HepG2 (cell line): Measurements from ENCODE around the gene TOB2. TPM values are rescaled to one million over a fixed set of nuclear protein-coding genes. Genes with fewer than 3 reads are reported as not detected.

Experiments used
- DR1 ChIP-seq: sonication (generic); formaldehyde crosslinking; IDR thresholded peaks from 2 replicates; pipeline ENCODE4 v1.8.0; 2021; ENCODE audit warnings: mild to moderate bottlenecking, missing genetic modification reagents, inconsistent platforms
- HOXA9 ChIP-seq: sonication (generic); formaldehyde crosslinking; IDR thresholded peaks from 2 replicates; pipeline ENCODE4 v1.8.1; 2022; ENCODE audit warnings: missing genetic modification reagents, mild to moderate bottlenecking, moderate library complexity, borderline replicate concordance
- KDM4B ChIP-seq: sonication (generic); formaldehyde crosslinking; IDR thresholded peaks from 2 replicates; pipeline ENCODE4 v1.4.0; 2020; ENCODE audit warnings: missing genetic modification reagents
- MIER3 ChIP-seq: IDR thresholded peaks from 2 replicates; pipeline ENCODE4 v1.6.1; 2016; ENCODE audit warnings: missing compliant biosample characterization, borderline replicate concordance
- RBM39 ChIP-seq: fragments of 200-400 bp; formaldehyde crosslinking; IDR thresholded peaks from one replicate; pipeline ENCODE4 v1.6.1; 2018; ENCODE audit warnings: antibody characterized with exemption, mild to moderate bottlenecking, low read depth, low read length; ENCODE audit not compliant: poor library complexity, severe bottlenecking
- ZBTB3 ChIP-seq: sonication (generic); formaldehyde crosslinking; IDR thresholded peaks from 2 replicates; pipeline ENCODE4 v1.4.0; 2020; ENCODE audit warnings: low read depth, mild to moderate bottlenecking, moderate library complexity, missing genetic modification reagents, borderline replicate concordance
- ZNF329 ChIP-seq: sonication (generic); formaldehyde crosslinking; IDR thresholded peaks from 2 replicates; pipeline ENCODE4 v1.9.0; 2021; ENCODE audit warnings: low read depth, mild to moderate bottlenecking, missing genetic modification reagents
- ZNF44 ChIP-seq: sonication (generic); formaldehyde crosslinking; IDR thresholded peaks from 2 replicates; pipeline ENCODE4 v1.5.1; 2020; ENCODE audit warnings: mild to moderate bottlenecking, missing genetic modification reagents
- ZNF512B ChIP-seq: sonication (generic); formaldehyde crosslinking; IDR thresholded peaks from 2 replicates; pipeline ENCODE4 v1.5.1; 2020; ENCODE audit warnings: missing genetic modification reagents, mild to moderate bottlenecking, borderline replicate concordance
- ZNF883 ChIP-seq: sonication (generic); formaldehyde crosslinking; IDR thresholded peaks from 2 replicates; pipeline ENCODE4 v1.5.1; 2020; ENCODE audit warnings: mild to moderate bottlenecking, missing genetic modification reagents; ENCODE audit errors: not compliant biosample characterization
- polyA plus RNA-seq, 8 experiments: library from polyadenylated mRNA; depleted of rRNA in 3 of 8; stranded (reverse) in 7 of 8; unstranded in 1 of 8; fragments of >200 nt; fragmentation: Illumina TruSeq in 4 of 8; extraction: Trizol in 4 of 8; gene quantifications; 2 replicates each; pipeline versions ENCODE4 v1.2.1 to v1.2.3, GENCODE V29; 2011 to 2016; ENCODE audit warnings: low read depth in 4 of 8, missing spikeins in 1 of 8, mixed read lengths in 1 of 8; ENCODE audit not compliant: insufficient read depth in 1 of 8
- total RNA-seq, 5 experiments: library from RNA; depleted of rRNA; stranded (reverse); fragments of >200 nt; fragmentation: Illumina TruSeq; extraction: Trizol; gene quantifications; 2 replicates each; pipeline ENCODE4 v1.2.3, GENCODE V29; 2016; ENCODE audit warnings: low read depth in 1 of 5
- TF ChIP-seq, protein P1 (sequence below): sonication (generic); formaldehyde crosslinking; IDR thresholded peaks from 2 replicates; pipeline ENCODE4 v1.5.0; 2020; ENCODE audit warnings: missing genetic modification reagents
- TF ChIP-seq, protein P2 (sequence below): sonication (generic); formaldehyde crosslinking; IDR thresholded peaks from 2 replicates; pipeline ENCODE4 v1.4.0; 2020; ENCODE audit warnings: missing genetic modification reagents
- TF ChIP-seq, protein P3 (sequence below): sonication (generic); formaldehyde crosslinking; IDR thresholded peaks from 2 replicates; pipeline ENCODE4 v1.4.0; 2020; ENCODE audit warnings: mild to moderate bottlenecking, missing genetic modification reagents

Gene TOB2
- total and polyA plus RNA-seq, 2 of the 13 experiments (the other 11 are each of a cell fraction or from before 2014, with no cell fraction given) = 12.2 to 13.7 TPM

GRCh38 chr22:41468381-41469217 lies 22.0 kb upstream of the TOB2 start, which contains the start of the genes ACO2 and PHF5A (continued):
- TF ChIP-seq, protein P1, sequence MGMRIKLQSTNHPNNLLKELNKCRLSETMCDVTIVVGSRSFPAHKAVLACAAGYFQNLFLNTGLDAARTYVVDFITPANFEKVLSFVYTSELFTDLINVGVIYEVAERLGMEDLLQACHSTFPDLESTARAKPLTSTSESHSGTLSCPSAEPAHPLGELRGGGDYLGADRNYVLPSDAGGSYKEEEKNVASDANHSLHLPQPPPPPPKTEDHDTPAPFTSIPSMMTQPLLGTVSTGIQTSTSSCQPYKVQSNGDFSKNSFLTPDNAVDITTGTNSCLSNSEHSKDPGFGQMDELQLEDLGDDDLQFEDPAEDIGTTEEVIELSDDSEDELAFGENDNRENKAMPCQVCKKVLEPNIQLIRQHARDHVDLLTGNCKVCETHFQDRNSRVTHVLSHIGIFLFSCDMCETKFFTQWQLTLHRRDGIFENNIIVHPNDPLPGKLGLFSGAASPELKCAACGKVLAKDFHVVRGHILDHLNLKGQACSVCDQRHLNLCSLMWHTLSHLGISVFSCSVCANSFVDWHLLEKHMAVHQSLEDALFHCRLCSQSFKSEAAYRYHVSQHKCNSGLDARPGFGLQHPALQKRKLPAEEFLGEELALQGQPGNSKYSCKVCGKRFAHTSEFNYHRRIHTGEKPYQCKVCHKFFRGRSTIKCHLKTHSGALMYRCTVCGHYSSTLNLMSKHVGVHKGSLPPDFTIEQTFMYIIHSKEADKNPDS (CRISPR knock-in tag) = no peak
- TF ChIP-seq KDM4B (CRISPR knock-in tag) = no peak; the same call in 1 of the 2 replicates
- 0 out of 2 replicates have a peak, but pooled peaks have one; percentile 84 for TF ChIP-seq ZBTB3 (CRISPR knock-in tag)
- TF ChIP-seq HOXA9 (CRISPR knock-in tag) = no peak
- TF ChIP-seq, protein P2, sequence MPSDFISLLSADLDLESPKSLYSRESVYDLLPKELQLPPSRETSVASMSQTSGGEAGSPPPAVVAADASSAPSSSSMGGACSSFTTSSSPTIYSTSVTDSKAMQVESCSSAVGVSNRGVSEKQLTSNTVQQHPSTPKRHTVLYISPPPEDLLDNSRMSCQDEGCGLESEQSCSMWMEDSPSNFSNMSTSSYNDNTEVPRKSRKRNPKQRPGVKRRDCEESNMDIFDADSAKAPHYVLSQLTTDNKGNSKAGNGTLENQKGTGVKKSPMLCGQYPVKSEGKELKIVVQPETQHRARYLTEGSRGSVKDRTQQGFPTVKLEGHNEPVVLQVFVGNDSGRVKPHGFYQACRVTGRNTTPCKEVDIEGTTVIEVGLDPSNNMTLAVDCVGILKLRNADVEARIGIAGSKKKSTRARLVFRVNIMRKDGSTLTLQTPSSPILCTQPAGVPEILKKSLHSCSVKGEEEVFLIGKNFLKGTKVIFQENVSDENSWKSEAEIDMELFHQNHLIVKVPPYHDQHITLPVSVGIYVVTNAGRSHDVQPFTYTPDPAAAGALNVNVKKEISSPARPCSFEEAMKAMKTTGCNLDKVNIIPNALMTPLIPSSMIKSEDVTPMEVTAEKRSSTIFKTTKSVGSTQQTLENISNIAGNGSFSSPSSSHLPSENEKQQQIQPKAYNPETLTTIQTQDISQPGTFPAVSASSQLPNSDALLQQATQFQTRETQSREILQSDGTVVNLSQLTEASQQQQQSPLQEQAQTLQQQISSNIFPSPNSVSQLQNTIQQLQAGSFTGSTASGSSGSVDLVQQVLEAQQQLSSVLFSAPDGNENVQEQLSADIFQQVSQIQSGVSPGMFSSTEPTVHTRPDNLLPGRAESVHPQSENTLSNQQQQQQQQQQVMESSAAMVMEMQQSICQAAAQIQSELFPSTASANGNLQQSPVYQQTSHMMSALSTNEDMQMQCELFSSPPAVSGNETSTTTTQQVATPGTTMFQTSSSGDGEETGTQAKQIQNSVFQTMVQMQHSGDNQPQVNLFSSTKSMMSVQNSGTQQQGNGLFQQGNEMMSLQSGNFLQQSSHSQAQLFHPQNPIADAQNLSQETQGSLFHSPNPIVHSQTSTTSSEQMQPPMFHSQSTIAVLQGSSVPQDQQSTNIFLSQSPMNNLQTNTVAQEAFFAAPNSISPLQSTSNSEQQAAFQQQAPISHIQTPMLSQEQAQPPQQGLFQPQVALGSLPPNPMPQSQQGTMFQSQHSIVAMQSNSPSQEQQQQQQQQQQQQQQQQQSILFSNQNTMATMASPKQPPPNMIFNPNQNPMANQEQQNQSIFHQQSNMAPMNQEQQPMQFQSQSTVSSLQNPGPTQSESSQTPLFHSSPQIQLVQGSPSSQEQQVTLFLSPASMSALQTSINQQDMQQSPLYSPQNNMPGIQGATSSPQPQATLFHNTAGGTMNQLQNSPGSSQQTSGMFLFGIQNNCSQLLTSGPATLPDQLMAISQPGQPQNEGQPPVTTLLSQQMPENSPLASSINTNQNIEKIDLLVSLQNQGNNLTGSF (CRISPR knock-in tag) = peak; percentile 52; the same call in 1 of the 2 replicates
- TF ChIP-seq ZNF329 = no peak
- TF ChIP-seq MIER3 (CRISPR knock-in tag) = peak; percentile 65
- TF ChIP-seq ZNF44 = 0 out of 2 replicates have a peak, but pooled peaks have one; percentile 21
- TF ChIP-seq ZNF883 (CRISPR knock-in tag) = peak; percentile 77
- TF ChIP-seq, protein P3, sequence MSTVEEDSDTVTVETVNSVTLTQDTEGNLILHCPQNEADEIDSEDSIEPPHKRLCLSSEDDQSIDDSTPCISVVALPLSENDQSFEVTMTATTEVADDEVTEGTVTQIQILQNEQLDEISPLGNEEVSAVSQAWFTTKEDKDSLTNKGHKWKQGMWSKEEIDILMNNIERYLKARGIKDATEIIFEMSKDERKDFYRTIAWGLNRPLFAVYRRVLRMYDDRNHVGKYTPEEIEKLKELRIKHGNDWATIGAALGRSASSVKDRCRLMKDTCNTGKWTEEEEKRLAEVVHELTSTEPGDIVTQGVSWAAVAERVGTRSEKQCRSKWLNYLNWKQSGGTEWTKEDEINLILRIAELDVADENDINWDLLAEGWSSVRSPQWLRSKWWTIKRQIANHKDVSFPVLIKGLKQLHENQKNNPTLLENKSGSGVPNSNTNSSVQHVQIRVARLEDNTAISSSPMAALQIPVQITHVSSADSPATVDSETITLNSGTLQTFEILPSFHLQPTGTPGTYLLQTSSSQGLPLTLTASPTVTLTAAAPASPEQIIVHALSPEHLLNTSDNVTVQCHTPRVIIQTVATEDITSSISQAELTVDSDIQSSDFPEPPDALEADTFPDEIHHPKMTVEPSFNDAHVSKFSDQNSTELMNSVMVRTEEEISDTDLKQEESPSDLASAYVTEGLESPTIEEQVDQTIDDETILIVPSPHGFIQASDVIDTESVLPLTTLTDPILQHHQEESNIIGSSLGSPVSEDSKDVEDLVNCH (CRISPR knock-in tag) = no peak
- peak; percentile 73 for TF ChIP-seq RBM39
- TF ChIP-seq ZNF512B (CRISPR knock-in tag) = 0 out of 2 replicates have a peak, but pooled peaks have one; percentile 51
- TF ChIP-seq DR1 (CRISPR knock-in tag) = peak; percentile 98
